ENCODE measurements around the gene USP1.

DNA sequence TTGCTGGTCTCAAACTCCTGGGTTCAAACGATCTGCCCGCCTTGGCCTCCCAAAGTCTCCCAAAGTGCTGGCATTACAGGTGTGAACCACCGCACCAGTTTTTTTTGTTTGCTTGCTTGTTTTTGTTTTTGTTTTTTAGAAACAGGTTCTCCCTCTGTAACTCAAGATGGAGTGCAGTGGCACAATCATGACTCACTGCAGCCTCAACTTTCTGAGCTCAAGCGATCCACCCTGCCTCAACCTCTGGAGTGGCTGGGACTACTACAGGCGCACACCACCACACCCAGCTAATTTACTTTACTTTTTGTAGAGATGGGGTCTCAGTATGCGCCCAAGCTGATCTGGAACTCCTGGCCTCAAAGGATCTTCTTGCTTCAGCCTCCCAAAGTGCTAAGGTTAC is 47.3 kb upstream of the USP1 start:
- TF ChIP-seq CTCF (IDR thresholded peaks at IDR 0.05) = no peak
- TF ChIP-seq POLR2AphosphoS5 (IDR thresholded peaks at IDR 0.05) = no peak
- TF ChIP-seq EP300 (IDR thresholded peaks at IDR 0.05) = no peak
- TF ChIP-seq POLR2A (IDR thresholded peaks at IDR 0.05) = no peak

Measured in gastroesophageal sphincter (tissue), 3 donors.